CD4-positive, alpha-beta T cell treated with Interleukin-17A for 4 hours (primary cell): Measurements from ENCODE around the gene MZT2B.
A peak's percentile ranks its signal among the peaks of the same experiment; 100 is the strongest.
"Not testable (repeated sequence)": the region's sequence is repeated elsewhere in the genome, so short reads cannot be mapped to it uniquely, and the experiment has no call there.

Experiments
- DNase-seq: peaks from one replicate; pipeline ENCODE4 v3.0.0-alpha.2; 2020; ENCODE audit warnings: mixed read lengths

The MZT2B gene

GRCh38 chr2:130220505-130220904 is 38.4 kb downstream of the MZT2B start:
- not testable (repeated sequence) for DNase-seq

- not testable (repeated sequence) for DNase-seq
These were observed 40.5 kb downstream of the MZT2B start for GRCh38 chr2:130222523-130222922.

DNA sequence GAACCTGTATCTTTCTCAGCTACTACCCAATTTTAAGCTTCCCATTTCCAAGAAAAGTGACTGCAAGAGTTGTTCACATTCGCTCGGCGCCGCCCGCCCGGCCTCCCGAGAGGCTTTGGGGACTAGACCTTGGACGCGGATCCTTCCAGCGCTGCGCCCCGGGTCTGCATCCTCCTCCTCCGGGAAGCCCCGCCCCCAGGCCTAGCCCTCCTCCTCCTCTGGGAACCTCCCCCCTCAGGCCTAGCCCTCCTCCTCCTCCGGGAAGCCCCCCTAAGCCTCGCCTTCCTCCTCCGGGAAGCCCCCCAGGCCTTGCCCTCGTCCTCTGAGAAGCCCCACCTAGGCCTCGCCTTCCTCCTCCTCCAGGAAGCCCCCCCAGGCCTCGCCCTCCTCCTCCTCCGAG is 45.9 kb downstream of the MZT2B start:
- DNase-seq = not testable (repeated sequence)

GRCh38 chr2:130228467-130229160 is 46.6 kb downstream of the MZT2B start:
- not testable (repeated sequence) for DNase-seq

- DNase-seq = peak; percentile 29
These were observed 47.1 kb downstream of the MZT2B start for GRCh38 chr2:130229161-130229510.

DNA sequence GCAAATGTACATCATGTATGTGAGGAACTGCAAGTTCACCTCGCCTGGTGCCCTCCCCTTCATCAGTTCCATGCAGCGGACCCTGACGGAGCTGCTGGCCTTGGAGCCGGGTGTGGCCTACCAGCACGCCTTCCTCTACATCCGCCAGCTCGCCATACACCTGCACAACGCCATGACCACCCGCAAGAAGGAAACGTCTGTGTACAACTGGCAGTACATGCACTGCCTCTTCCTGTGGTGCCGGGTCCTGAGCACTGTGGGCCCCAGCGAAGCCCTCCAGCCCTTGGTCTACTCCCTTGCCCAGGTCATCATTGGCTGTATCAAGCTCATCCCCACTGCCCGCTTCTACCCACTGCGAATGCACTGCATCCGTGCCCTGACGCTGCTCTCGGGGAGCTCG is 48.3 kb downstream of the MZT2B start:
- not testable (repeated sequence) for DNase-seq

- DNase-seq = not testable (repeated sequence)
These were observed 48.8 kb downstream of the MZT2B start for GRCh38 chr2:130230907-130231306.

GRCh38 chr2:130231656-130232055 is 49.6 kb downstream of the MZT2B start:
- no peak for DNase-seq

DNA sequence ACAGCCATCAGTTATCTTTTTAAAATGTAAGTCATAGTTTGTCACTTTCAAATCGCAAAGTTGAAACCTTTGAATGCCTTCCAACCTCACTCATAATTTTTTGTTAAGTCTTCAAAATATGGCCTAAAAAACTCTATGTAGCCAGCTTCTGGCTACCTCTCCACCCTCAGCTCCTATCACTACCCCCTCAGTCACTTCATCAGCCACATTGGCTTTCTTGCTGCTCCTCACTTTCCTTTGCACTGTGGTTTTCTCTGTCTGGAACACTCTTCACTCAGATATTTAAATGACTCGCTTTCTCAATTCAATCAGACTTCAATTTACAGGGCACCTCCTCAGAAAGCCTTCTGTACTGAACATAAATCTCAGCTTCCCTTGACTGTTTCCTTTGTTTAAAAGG is 51.0 kb downstream of the MZT2B start:
- not testable (repeated sequence) for DNase-seq

- not testable (repeated sequence) for DNase-seq
These were observed 57.5 kb downstream of the MZT2B start for GRCh38 chr2:130239581-130239980.
